ENCODE measurements around the gene CHAMP1.
A peak's percentile ranks its signal among the peaks of the same experiment; 100 is the strongest.

Gene CHAMP1

DNA sequence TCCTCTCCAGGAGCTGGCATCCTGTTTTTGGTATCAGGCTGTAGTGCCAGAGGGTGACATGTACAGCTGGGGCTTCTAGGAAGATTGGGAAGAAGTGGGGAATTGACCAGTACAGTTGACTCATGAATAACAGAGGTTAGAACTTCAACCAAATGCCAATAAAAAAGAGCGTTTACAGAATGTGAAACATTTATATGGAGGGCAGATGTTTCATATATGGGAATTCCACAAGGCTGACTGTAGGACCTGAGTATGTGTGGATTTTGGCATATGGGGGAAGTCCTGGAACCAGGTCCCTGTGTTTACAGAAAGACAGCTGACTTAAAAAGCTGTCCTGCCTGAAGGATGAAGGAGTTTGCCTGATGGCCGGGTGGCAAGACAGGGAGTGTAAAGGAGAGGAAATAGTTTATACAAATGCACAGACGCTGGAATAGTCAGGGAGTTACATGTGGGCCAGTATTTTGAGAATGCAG is 5.2 kb downstream of the CHAMP1 start:
- no peak overlapping the region for H3K4me3 ChIP-seq (replicated peaks in 1 of 2; ENCODE audit: low read depth in 2 of 2, low read length in 2 of 2)
- no peak for TF ChIP-seq CTCF (IDR thresholded peaks at IDR 0.05; ENCODE audit: low read depth, low read length)
- DNase-seq (ENCODE audit: low read depth in 2 of 2): peak; percentile 57 to 84

- H3K4me3 ChIP-seq (replicated peaks in 1 of 2; ENCODE audit: low read depth in 2 of 2, low read length in 2 of 2): no peak overlapping the region
- TF ChIP-seq CTCF (IDR thresholded peaks at IDR 0.05; ENCODE audit: low read depth, low read length): no peak
- DNase-seq (ENCODE audit: low read depth in 2 of 2): no peak
Observed at GRCh38 chr13:114320065-114320464, 5.8 kb downstream of the CHAMP1 start.

- H3K4me3 ChIP-seq (replicated peaks in 1 of 2; ENCODE audit: low read depth in 2 of 2, low read length in 2 of 2): no peak overlapping the region
- TF ChIP-seq CTCF (IDR thresholded peaks at IDR 0.05; ENCODE audit: low read depth, low read length): no peak
- no peak for DNase-seq (ENCODE audit: low read depth in 2 of 2)
Observed at GRCh38 chr13:114321256-114321655, 7.0 kb downstream of the CHAMP1 start.

DNA sequence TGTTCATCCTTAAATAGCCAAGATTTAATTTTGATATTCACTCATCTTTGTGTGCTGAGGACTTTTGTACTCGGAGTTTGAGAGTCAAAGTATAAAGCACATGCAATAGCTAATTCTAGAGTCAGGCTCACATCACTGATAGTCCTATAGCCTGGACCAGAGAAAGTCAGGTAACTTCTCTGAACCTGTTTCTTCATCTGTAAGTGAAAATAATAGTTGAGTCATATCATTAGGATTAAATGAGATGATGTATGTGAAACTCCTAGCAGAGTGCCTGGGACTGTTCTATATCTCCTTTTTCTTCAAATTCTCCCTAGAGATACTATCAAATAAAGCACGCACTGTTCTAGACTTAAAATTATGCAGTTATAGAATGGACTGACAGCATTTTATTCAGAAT is 9.0 kb downstream of the CHAMP1 start:
- no peak for TF ChIP-seq CTCF (IDR thresholded peaks at IDR 0.05; ENCODE audit: low read depth, low read length)
- H3K4me3 ChIP-seq (replicated peaks in 1 of 2; ENCODE audit: low read depth in 2 of 2, low read length in 2 of 2): no peak overlapping the region
- no peak for DNase-seq (ENCODE audit: low read depth in 2 of 2)

DNA sequence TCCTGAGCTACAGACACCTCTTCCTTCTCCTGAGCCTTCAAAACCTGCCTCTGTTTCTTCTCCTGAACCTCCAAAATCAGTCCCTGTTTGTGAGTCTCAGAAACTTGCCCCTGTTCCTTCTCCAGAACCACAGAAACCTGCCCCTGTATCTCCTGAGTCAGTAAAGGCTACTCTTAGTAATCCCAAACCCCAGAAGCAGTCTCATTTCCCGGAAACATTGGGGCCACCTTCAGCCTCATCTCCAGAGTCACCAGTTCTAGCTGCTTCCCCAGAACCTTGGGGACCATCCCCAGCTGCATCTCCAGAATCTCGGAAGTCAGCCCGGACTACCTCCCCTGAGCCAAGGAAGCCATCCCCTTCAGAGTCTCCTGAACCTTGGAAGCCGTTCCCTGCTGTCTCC is 10.0 kb downstream of the CHAMP1 start:
- DNase-seq (ENCODE audit: low read depth in 2 of 2): no peak
- TF ChIP-seq CTCF (IDR thresholded peaks at IDR 0.05; ENCODE audit: low read depth, low read length): no peak
- no peak overlapping the region for H3K4me3 ChIP-seq (replicated peaks in 1 of 2; ENCODE audit: low read depth in 2 of 2, low read length in 2 of 2)

- DNase-seq (ENCODE audit: low read depth in 2 of 2): peak in 1 of 2 donors; percentile 59
- H3K4me3 ChIP-seq (replicated peaks in 1 of 2; ENCODE audit: low read depth in 2 of 2, low read length in 2 of 2): no peak overlapping the region
- TF ChIP-seq CTCF (IDR thresholded peaks at IDR 0.05; ENCODE audit: low read depth, low read length): no peak
Observed at GRCh38 chr13:114325729-114326128, 11.4 kb downstream of the CHAMP1 start.

GRCh38 chr13:114328034-114328433 is 13.7 kb downstream of the CHAMP1 start:
- no peak for TF ChIP-seq CTCF (IDR thresholded peaks at IDR 0.05; ENCODE audit: low read depth, low read length)

More at GRCh38 chr13:114328034-114328433, 13.7 kb downstream of the CHAMP1 start:
- no peak for DNase-seq (ENCODE audit: low read depth in 2 of 2)
- H3K4me3 ChIP-seq (replicated peaks in 1 of 2; ENCODE audit: low read depth in 2 of 2, low read length in 2 of 2): no peak overlapping the region
